ENCODE measurements around the gene NEUROD6. TPM values are rescaled to one million over a fixed set of nuclear protein-coding genes. Genes with fewer than 3 reads are reported as not detected.

Gene NEUROD6
- total RNA-seq, 1 donor from 2014 or later = not detected

GRCh38 chr7:31323101-31323500 is 17.4 kb downstream of the NEUROD6 start:
- Mint-ChIP-seq H3K36me3 (ENCODE audit: unreplicated experiment) (no peaks in the 10 kb centered on the region), H3K4me1 (ENCODE audit: low read depth, unreplicated experiment) (no peaks in the 10 kb centered on the region), H3K9me3 (ENCODE audit: unreplicated experiment) (no peaks in the 10 kb centered on the region), H3K4me3 (ENCODE audit: unreplicated experiment) (no peak overlapping the region), H3K27ac (ENCODE audit: unreplicated experiment) (no peak overlapping the region), H3K27me3 (ENCODE audit: unreplicated experiment) (peaks cover 2% of the 10 kb centered on the region)
- TF ChIP-seq CTCF (IDR thresholded peaks at IDR 0.05; ENCODE audit: partially characterized antibody, unreplicated experiment) = no peak
- no peak for DNase-seq

- no peak for DNase-seq
- Mint-ChIP-seq H3K4me3 (ENCODE audit: unreplicated experiment) (no peak overlapping the region), H3K36me3 (ENCODE audit: unreplicated experiment) (no peaks in the 10 kb centered on the region), H3K9me3 (ENCODE audit: unreplicated experiment) (no peaks in the 10 kb centered on the region), H3K4me1 (ENCODE audit: low read depth, unreplicated experiment) (no peaks in the 10 kb centered on the region), H3K27ac (ENCODE audit: unreplicated experiment) (no peak overlapping the region), H3K27me3 (ENCODE audit: unreplicated experiment) (peaks cover 2% of the 10 kb centered on the region)
- no peak for TF ChIP-seq CTCF (IDR thresholded peaks at IDR 0.05; ENCODE audit: partially characterized antibody, unreplicated experiment)
Observed at GRCh38 chr7:31320675-31321074, 19.9 kb downstream of the NEUROD6 start.

- Mint-ChIP-seq H3K36me3 (ENCODE audit: unreplicated experiment) (no peaks in the 10 kb centered on the region), H3K4me1 (ENCODE audit: low read depth, unreplicated experiment) (no peaks in the 10 kb centered on the region), H3K9me3 (ENCODE audit: unreplicated experiment) (no peaks in the 10 kb centered on the region), H3K27ac (ENCODE audit: unreplicated experiment) (no peak overlapping the region), H3K27me3 (ENCODE audit: unreplicated experiment) (no peaks in the 10 kb centered on the region), H3K4me3 (ENCODE audit: unreplicated experiment) (no peak overlapping the region)
- no peak for DNase-seq
- no peak for TF ChIP-seq CTCF (IDR thresholded peaks at IDR 0.05; ENCODE audit: partially characterized antibody, unreplicated experiment)
Observed at GRCh38 chr7:31318313-31318712, 22.2 kb downstream of the NEUROD6 start.

GRCh38 chr7:31316876-31317275 is 23.6 kb downstream of the NEUROD6 start:
- Mint-ChIP-seq H3K27ac (ENCODE audit: unreplicated experiment) (no peak overlapping the region), H3K4me3 (ENCODE audit: unreplicated experiment) (no peak overlapping the region), H3K4me1 (ENCODE audit: low read depth, unreplicated experiment) (peaks cover 2% of the 10 kb centered on the region), H3K36me3 (ENCODE audit: unreplicated experiment) (no peaks in the 10 kb centered on the region), H3K27me3 (ENCODE audit: unreplicated experiment) (no peaks in the 10 kb centered on the region), H3K9me3 (ENCODE audit: unreplicated experiment) (no peaks in the 10 kb centered on the region)
- no peak for TF ChIP-seq CTCF (IDR thresholded peaks at IDR 0.05; ENCODE audit: partially characterized antibody, unreplicated experiment)
- no peak for DNase-seq

- Mint-ChIP-seq H3K4me1 (ENCODE audit: low read depth, unreplicated experiment) (peaks cover 6% of the 10 kb centered on the region), H3K27ac (ENCODE audit: unreplicated experiment) (no peak overlapping the region), H3K36me3 (ENCODE audit: unreplicated experiment) (no peaks in the 10 kb centered on the region), H3K4me3 (ENCODE audit: unreplicated experiment) (no peak overlapping the region), H3K9me3 (ENCODE audit: unreplicated experiment) (no peaks in the 10 kb centered on the region), H3K27me3 (ENCODE audit: unreplicated experiment) (no peaks in the 10 kb centered on the region)
- no peak for DNase-seq
- no peak for TF ChIP-seq CTCF (IDR thresholded peaks at IDR 0.05; ENCODE audit: partially characterized antibody, unreplicated experiment)
Observed at GRCh38 chr7:31315758-31316157, 24.8 kb downstream of the NEUROD6 start.
